Measurements from ENCODE around the gene RBM17.

Gene RBM17

DNA sequence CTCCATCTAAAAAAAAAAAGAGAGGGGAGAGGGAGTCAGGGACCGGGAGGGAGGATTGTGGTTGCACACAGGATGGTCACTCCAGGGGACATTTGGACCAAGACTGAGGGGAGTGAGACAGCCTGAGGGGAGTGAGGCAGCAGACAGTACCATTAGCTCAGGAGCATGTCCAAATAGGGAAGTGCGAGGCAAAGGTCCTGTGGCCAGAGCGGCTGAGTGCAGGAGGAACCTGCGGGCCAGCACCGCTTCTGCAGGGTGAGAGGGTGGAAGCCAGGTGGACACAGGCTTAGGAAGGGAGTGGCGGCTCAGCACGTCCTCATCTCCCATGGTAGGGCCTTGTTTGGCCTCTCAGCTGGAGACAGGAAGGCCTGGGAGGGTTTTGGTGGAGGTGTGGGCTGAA, 65.0 kb downstream of the RBM17 start:
- Histone ChIP-seq H3K9me3 (no peaks in the 10 kb centered on the region), H3K4me3 (ENCODE audit: low read depth, low read length) (no peak overlapping the region), H3K4me1 (no peaks in the 10 kb centered on the region), H3K27me3 (no peaks in the 10 kb centered on the region), H3K36me3 (no peaks in the 10 kb centered on the region)
- no peak for DNase-seq
- TF ChIP-seq, protein P1, sequence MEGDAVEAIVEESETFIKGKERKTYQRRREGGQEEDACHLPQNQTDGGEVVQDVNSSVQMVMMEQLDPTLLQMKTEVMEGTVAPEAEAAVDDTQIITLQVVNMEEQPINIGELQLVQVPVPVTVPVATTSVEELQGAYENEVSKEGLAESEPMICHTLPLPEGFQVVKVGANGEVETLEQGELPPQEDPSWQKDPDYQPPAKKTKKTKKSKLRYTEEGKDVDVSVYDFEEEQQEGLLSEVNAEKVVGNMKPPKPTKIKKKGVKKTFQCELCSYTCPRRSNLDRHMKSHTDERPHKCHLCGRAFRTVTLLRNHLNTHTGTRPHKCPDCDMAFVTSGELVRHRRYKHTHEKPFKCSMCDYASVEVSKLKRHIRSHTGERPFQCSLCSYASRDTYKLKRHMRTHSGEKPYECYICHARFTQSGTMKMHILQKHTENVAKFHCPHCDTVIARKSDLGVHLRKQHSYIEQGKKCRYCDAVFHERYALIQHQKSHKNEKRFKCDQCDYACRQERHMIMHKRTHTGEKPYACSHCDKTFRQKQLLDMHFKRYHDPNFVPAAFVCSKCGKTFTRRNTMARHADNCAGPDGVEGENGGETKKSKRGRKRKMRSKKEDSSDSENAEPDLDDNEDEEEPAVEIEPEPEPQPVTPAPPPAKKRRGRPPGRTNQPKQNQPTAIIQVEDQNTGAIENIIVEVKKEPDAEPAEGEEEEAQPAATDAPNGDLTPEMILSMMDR (IDR thresholded peaks at IDR 0.05; ENCODE audit: low read depth, low read length) = no peak

DNA sequence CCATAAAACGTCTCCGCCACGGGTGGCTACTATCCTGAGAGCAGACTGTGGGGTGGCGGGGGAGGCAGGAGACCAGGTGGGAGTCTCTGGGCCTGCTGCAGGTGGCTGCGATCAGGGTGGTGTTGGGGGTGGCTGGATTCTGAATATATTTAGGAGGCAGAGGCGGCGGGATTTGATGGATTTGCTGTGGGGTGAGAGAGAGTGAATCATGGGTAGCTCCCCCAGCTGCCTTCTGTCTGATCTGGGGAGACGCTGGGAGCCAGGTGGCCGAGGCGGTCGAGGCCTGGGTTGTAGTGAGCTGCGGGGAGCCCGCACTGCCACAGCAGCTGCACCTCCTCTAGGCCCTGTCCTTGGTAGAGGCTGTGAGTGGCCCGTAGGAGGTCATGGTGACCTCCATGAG, 65.7 kb downstream of the RBM17 start:
- H3K36me3 ChIP-seq = no peaks in the 10 kb centered on the region
- no peaks in the 10 kb centered on the region for H3K9me3 ChIP-seq
- DNase-seq = no peak
- H3K27me3 ChIP-seq = no peaks in the 10 kb centered on the region
- no peak overlapping the region for H3K4me3 ChIP-seq (ENCODE audit: low read depth, low read length)
- TF ChIP-seq, protein P1 (IDR thresholded peaks at IDR 0.05; ENCODE audit: low read depth, low read length) = no peak
- no peaks in the 10 kb centered on the region for H3K4me1 ChIP-seq

DNA sequence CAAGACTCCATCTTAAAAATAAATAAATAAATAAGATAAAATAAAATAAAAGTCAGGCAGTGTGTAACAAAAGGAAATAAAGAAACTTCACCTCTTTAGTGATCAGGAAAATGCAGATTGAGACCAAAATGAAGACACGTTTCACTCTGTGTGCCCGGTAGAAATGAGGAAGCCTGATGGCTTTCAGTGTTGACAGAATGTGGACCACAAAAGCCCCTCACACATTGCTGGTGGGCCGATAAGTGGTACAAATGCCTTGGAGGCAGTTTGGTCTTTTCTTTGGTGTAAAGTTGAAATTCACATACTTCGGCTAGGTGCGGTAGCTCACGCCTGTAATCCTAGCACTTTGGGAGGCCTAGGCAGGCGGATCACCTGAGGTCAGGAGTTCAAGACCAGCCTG, 69.4 kb downstream of the RBM17 start:
- Histone ChIP-seq H3K4me3 (ENCODE audit: low read depth, low read length) (no peak overlapping the region), H3K4me1 (no peaks in the 10 kb centered on the region), H3K27me3 (no peaks in the 10 kb centered on the region), H3K36me3 (no peaks in the 10 kb centered on the region), H3K9me3 (no peaks in the 10 kb centered on the region)
- no peak for DNase-seq
- TF ChIP-seq, protein P1 (IDR thresholded peaks at IDR 0.05; ENCODE audit: low read depth, low read length) = no peak

DNA sequence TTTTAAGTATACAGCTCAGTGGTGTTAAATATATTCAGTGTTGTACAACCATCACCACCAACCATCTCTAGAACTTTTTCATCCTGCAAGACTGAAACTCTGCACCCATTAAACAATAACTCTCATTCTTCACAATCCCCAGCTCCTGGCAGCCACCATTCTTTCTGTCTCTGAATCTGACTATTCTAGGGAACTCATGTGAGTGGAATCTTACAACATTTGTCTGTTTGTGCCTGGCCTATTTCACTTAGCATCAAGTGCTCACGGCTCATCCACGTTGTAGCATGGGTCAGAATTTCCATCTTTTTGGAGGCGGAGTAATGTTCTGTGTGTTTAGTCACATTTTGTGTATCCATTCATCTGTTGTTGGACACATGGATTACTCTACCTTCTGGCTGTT, 73.1 kb downstream of the RBM17 start:
- DNase-seq = no peak
- Histone ChIP-seq H3K27me3 (no peaks in the 10 kb centered on the region), H3K36me3 (no peaks in the 10 kb centered on the region), H3K4me3 (ENCODE audit: low read depth, low read length) (no peak overlapping the region), H3K9me3 (no peaks in the 10 kb centered on the region), H3K4me1 (no peaks in the 10 kb centered on the region; the same call in 1 of the 2 replicates)
- TF ChIP-seq, protein P1 (IDR thresholded peaks at IDR 0.05; ENCODE audit: low read depth, low read length) = no peak

DNA sequence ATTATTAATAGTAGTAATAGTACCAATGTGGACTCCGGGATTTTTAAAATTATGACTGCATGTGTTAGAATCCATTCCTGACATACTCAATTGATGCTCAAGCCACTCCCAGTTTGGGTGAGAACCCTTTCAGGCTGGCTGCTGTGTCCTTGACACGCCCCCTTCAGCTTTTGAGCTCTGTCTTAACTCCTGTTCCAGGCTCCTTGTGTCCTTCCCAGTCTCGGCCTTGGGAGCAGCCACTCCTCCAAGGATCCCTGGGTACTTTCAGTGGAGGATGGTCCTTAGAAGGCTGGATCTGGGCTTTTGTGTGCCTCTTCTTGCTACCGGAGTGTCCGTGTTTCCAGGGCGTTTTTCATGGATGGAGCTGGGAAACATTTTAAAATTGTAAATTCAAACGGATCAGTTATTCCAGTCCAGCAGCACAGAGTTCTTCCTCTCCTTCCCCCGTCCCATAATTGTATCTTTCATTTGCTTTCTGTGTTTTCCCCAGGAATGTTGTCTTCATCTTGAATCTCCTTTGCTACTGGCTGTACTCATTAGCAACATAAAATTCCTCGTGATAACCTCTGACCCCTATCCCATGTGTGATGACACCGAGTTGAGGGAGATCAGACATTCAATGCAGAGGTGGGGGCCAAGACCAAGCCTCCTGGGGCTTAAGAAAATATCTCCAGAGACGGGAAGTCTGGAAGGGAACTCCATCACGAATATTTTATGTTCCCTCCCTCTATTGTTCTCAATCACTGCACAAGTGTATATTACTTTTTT, 73.9 kb downstream of the RBM17 start:
- Histone ChIP-seq H3K4me3 (ENCODE audit: low read depth, low read length) (no peak overlapping the region), H3K36me3 (no peaks in the 10 kb centered on the region), H3K9me3 (no peaks in the 10 kb centered on the region), H3K27me3 (no peaks in the 10 kb centered on the region), H3K4me1 (no peaks in the 10 kb centered on the region; the same call in 1 of the 2 replicates)
- TF ChIP-seq, protein P1 (IDR thresholded peaks at IDR 0.05; ENCODE audit: low read depth, low read length) = no peak
- no peak for DNase-seq
